Uterus (tissue), 2 donors: ENCODE data around the gene CXCL14.

Experiments used
- POLR2A ChIP-seq, 2 donors: fragments of 450-650 bp; IDR thresholded peaks; one replicate each; pipeline ENCODE4 v1.6.1; 2016; ENCODE audit warnings: antibody characterized with exemption in 2 of 2, mild to moderate bottlenecking in 1 of 2, moderate library complexity in 1 of 2
- TF ChIP-seq, protein P1 (sequence below), 4 experiments: fragments of 200-600 bp in 2 of 4; fragments of 450-650 bp in 2 of 4; sonication (generic) in 2 of 4; IDR thresholded peaks; one replicate each; pipeline ENCODE4 v1.5.1; 2016 to 2019; ENCODE audit warnings: antibody characterized with exemption in 4 of 4, mild to moderate bottlenecking in 2 of 4, moderate library complexity in 1 of 4

GRCh38 chr5:135615171-135615570 lies 36.4 kb upstream of the CXCL14 start:
- TF ChIP-seq, protein P1, sequence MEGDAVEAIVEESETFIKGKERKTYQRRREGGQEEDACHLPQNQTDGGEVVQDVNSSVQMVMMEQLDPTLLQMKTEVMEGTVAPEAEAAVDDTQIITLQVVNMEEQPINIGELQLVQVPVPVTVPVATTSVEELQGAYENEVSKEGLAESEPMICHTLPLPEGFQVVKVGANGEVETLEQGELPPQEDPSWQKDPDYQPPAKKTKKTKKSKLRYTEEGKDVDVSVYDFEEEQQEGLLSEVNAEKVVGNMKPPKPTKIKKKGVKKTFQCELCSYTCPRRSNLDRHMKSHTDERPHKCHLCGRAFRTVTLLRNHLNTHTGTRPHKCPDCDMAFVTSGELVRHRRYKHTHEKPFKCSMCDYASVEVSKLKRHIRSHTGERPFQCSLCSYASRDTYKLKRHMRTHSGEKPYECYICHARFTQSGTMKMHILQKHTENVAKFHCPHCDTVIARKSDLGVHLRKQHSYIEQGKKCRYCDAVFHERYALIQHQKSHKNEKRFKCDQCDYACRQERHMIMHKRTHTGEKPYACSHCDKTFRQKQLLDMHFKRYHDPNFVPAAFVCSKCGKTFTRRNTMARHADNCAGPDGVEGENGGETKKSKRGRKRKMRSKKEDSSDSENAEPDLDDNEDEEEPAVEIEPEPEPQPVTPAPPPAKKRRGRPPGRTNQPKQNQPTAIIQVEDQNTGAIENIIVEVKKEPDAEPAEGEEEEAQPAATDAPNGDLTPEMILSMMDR (IDR thresholded peaks at IDR 0.05): no peak
- no peak for TF ChIP-seq POLR2A (IDR thresholded peaks at IDR 0.05)
